ENCODE results near the gene TMX3.

TMX3 gene

GRCh38 chr18:68707646-68708045, 7.3 kb downstream of the TMX3 start:
- DNase-seq (ENCODE audit: low spot score), result no peak

- DNase-seq (ENCODE audit: low spot score), result no peak
Observed at GRCh38 chr18:68705119-68705518, 9.8 kb downstream of the TMX3 start.

- DNase-seq (ENCODE audit: low spot score), result no peak
Observed at GRCh38 chr18:68703326-68703725, 11.6 kb downstream of the TMX3 start.

GRCh38 chr18:68701353-68701752, 13.6 kb downstream of the TMX3 start:
- DNase-seq (ENCODE audit: low spot score), result no peak

GRCh38 chr18:68699043-68699442, 15.9 kb downstream of the TMX3 start:
- no peak for DNase-seq (ENCODE audit: low spot score)

GRCh38 chr18:68696937-68697336, 18.0 kb downstream of the TMX3 start:
- no peak for DNase-seq (ENCODE audit: low spot score)

- no peak for DNase-seq (ENCODE audit: low spot score)
Observed at GRCh38 chr18:68694316-68694715, 20.6 kb downstream of the TMX3 start.

GRCh38 chr18:68693091-68693815, 21.7 kb downstream of the TMX3 start:
- DNase-seq (ENCODE audit: low spot score), result no peak

GRCh38 chr18:68679528-68679927, 35.4 kb downstream of the TMX3 start:
- no peak for DNase-seq (ENCODE audit: low spot score)

- DNase-seq (ENCODE audit: low spot score), result no peak
Observed at GRCh38 chr18:68676913-68677312, 38.0 kb downstream of the TMX3 start.

GRCh38 chr18:68667121-68667520, 47.8 kb downstream of the TMX3 start:
- no peak for DNase-seq (ENCODE audit: low spot score)

- DNase-seq (ENCODE audit: low spot score), result no peak
Observed at GRCh38 chr18:68666381-68666780, 48.5 kb downstream of the TMX3 start.

GRCh38 chr18:68665628-68666027, 49.3 kb downstream of the TMX3 start:
- DNase-seq (ENCODE audit: low spot score), result no peak

GRCh38 chr18:68662754-68663153, 52.2 kb downstream of the TMX3 start:
- DNase-seq (ENCODE audit: low spot score), result no peak

GRCh38 chr18:68660354-68661183, 54.3 kb downstream of the TMX3 start:
- no peak for DNase-seq (ENCODE audit: low spot score)

- DNase-seq (ENCODE audit: low spot score), result no peak
Observed at GRCh38 chr18:68648191-68648590, 66.7 kb downstream of the TMX3 start.

- DNase-seq (ENCODE audit: low spot score), result no peak
Observed at GRCh38 chr18:68642003-68642402, 72.9 kb downstream of the TMX3 start.

- no peak for DNase-seq (ENCODE audit: low spot score)
Observed at GRCh38 chr18:68640861-68641260, 74.0 kb downstream of the TMX3 start.

- DNase-seq (ENCODE audit: low spot score), result no peak
Observed at GRCh38 chr18:68638613-68639012, 76.3 kb downstream of the TMX3 start.

GRCh38 chr18:68627812-68628211, 87.1 kb downstream of the TMX3 start:
- DNase-seq (ENCODE audit: low spot score), result no peak
